ENCODE measurements around the gene MYO1G.

Gene MYO1G

DNA sequence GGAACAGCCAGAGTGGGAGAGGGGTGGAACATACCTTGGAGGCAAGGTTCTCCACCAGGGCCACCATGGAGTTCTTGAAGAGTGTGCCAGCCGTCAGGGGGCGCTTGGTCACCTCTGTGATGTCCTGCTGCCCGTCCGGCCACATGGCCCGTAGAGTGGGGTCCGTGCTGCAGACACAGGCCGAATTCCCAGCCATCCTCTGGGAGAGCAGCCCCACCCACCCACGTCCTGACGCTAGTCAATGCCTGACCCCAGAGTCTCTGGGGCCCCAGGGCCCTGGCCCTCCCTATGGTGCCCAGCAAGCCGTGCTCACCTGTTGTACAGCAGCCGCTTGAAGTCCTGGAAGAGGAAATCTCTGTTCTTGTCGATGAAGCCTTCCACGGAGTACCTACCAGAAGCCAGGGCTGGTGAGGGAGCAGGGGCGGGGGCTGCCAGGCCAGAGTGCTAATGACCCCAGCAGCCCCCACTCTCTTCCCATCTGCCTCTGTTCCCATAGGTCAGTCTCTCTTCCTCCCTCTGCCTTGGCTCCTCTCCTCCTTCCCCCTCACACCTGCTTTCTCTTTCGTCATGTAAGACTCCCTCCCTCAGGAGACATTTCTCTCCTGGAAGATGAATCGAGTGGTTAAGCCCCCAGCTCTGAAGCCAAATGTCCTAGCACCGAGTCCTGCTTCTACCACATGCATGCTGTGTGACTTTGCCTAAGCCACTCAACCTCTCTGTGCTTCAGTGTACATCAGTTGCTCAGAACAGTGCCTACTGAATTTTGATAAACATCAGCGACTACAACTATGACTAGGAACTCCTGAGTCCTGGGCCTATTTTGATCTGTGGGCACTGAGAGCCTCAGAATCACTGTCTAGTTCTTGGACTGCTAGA lies 11.0 kb downstream of the MYO1G start:
- in situ Hi-C loops (cut with MboI; ENCODE audit: low sequenced_read_pairs), result no loop called here

DNA sequence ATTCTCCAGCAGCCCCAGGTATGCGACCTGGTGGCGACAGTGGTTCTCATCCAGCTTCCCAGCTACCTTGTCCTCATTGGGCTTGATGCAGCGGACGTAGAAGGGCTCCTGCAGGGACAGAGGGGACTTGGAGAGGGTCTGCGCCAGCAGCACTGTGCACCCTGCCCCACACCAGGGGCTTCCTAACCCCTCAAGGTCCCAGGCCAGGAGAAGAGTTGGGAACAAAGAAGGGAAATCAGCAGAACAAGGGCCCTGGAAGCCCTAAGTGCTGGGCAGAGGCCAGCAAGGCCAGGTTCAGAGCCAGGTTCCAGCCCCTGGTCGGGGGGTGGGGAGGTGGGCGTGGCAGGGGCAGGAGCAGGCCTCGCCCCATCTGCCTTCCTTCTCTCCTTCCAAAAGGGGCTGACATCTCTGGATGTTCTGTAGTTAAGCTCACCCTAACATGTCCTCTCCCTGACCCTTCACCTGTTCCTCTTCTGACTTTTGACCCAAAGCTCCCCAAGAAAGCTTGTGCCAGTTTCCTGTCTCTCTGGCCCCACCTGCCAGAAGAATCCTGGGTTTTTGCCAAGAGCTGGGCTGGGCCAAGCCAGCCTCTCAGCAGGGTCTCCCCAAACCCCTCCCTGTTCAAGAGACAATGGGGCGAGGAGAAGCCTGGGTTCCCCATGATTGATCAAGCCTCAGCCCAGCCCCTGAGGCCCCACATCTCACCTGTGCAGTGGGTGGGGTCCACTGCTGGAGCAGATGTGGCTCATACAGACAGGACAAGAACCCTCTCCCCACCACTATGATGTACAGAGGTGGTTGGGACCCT lies 11.9 kb downstream of the MYO1G start:
- in situ Hi-C loops (cut with MboI; ENCODE audit: low sequenced_read_pairs), result no loop called here

DNA sequence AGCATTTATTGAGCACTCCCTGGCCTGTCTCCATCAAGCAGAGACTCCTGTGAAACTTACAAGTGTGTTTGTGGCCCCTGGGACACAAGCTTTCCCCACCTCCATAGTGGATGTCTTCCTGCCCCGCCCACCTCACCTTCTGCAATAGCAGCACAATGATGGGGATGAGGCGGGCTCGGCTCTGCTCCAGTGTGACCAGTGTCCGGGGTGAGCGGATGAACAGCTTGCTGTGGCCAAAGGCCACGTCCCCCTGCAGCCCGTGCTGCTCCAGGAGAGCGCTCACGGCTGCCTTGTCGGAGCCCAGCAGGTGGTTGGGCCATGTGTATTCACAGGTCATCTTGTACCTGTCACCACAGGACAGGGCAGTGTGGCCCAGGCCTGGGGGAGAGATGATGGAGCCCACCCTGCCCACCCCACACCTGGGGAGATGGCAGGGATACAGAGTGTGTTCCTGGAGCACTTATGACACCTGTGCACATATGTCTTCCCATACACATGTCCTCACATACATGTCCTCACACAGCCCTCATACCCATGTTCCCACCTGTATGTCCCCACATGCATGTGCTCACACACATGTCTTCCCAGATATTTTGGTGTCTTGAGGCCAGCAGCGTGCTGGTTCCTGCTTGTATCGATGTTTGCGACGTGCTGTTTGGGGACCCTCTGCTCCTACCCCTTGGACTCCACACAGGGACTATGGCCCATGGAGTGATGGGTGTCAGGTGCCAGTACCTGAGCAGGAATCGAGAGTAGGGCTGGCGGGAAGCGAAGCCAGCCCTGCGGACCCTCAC lies 12.7 kb downstream of the MYO1G start:
- in situ Hi-C loops (cut with MboI; ENCODE audit: low sequenced_read_pairs), result no loop called here

DNA sequence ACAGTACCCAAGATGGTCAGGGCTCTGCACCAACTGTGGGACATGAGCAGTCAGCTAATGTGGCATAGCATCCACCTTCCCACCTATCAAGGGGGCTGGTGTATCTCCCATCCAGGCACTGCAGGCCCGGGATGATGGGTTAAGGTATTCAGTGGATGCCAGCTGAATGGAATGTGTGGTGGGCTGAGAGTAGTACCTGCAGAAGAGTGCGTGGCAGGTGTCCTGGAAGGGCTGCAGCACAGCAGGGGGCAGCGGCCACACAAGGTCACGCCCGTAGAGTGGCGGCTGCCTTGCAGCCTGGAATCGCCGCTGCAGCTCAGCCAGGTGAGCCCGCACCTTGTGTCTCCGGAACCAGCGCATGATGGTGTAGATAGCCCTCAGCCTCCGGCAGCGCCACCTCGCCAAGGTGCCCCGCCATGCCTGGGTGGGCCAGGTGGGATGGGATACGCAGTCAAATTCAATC lies 13.3 kb downstream of the MYO1G start:
- in situ Hi-C loops (cut with MboI; ENCODE audit: low sequenced_read_pairs), result no loop called here

DNA sequence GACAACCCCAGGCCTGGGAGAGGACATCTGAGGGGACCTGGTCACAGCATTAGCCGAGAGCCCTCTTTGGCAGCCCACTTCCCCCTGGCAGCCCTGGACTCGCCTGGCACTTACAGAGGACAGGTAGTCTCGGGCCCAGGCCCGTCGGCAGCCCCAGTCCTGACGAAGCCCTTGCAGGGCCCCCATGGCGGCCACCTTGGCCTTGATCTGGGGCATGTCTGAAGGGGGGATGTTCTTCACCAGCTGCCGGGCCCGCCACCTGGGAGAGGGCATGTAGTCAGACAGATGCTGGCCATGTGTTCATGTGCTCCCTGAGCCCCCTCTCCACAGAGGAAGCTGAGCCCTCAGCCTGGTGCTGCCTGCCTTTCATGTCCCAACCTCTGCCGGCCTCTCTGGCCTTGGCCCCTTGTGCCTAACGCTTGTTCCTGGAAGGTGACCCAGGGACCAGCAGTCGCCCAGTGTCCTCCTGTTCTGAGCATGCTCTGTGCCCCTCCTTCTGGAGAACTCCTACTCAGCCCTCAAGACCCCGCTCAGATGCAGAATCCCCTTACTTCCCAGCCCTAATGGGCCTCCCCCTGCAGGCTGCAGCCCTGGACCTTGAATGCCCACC lies 13.9 kb downstream of the MYO1G start:
- in situ Hi-C loops (cut with MboI; ENCODE audit: low sequenced_read_pairs), result no loop called here

DNA sequence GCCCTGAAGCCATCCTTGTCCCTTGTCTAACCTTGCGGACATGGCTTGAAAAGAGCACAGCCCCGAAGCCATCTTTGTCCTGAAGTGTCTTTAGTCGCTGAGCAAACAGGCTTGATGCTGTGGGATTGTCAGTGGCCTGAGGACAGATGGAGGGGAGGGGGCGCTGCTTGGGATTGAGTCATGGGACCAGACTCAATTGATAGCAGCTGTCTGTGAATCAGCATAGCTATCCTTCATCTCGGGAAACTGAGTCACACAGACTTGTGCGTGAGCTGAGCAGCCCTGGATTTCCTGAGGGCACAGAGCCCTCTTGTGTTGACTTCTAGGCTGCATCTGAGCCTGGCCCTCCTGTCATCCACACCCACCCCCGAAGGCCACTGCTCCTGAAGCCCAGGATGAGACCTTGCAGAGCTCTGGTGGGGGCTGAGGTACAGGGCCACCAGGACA lies 14.4 kb downstream of the MYO1G start:
- in situ Hi-C loops (cut with MboI; ENCODE audit: low sequenced_read_pairs), result no loop called here

DNA sequence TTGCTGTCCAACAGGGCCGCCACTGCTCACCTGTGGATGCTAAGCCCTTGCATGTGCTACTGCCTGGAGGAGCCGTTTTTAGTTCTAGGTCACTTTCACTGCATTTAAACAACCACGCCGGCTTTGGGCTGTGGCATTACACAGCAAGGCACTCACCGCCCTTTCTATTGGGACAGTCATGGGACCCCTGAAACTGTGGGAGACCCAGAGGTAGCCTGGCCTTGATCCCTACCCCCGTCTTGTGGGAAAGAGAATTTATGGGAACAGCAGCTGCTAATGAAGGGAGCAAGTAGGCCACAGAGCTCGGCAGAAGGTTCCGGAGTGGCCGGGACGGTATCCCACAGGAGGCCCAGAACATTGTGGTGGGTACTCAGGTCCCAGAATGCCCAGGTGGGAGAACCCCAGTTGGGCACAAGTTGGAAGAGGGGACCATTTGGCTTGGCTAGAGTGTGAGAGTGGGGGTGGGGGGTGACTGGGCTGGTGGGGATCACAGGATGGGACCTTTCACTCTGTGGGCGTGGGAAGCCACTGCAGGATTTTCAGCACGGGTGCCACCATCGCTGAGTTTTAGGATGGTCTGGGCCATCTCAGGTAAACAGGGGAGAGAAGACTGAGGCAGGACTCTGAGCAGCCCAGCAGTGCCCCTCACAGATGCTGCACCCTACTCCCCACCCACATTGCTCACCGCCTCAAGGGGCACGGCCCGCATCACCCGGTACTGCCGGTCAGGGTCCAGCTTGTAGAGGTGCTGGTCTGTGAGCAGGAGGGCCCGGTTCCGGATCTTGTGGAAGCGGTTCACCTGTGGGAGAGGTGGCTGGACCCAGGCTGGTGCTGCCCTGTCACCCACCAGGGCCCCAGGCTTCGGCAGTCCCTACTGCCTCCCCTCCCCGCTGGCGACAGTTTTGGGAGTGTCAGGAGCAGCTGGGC lies 15.2 kb downstream of the MYO1G start:
- in situ Hi-C loops (cut with MboI; ENCODE audit: low sequenced_read_pairs), result no loop called here

DNA sequence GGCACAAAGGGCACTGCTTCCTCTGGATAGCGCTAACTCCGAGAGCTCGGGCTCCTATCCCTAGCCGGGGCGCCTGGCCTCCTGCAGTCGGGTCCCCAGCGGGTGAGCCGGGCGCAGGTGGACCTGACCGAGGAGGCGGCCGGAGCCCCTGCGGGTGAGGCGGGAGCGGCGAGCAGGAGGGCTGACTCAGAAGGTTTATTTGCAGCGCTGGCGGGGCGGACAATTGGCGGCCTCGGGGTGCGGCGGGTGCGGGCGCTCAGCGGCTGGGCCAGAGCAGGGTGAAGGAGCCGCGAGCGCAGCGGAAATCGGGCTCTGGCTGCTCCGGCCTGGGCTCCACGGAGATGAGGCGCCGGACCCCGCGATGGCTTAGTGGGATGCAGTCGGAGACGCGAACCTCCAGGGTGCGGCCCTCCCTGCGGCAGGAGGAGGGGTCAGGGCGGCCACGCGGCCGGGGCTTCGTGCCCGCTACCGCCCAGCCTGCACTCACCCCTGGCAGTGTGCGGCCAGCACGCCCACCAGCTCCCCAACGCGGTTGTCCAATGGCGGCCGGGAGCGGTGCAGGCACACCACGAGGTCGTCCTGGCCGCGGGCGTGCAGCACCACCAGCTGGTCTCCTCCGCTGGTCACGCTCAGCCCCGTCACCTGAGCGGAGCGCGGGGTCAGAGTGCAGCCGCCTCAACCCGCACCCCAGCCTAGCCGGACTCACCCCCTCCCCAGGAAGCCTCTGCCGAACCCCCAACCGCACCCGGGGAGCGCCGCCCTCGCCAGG lies 16.1 kb downstream of the MYO1G start:
- in situ Hi-C loops (cut with MboI; ENCODE audit: low sequenced_read_pairs), result no loop called here

DNA sequence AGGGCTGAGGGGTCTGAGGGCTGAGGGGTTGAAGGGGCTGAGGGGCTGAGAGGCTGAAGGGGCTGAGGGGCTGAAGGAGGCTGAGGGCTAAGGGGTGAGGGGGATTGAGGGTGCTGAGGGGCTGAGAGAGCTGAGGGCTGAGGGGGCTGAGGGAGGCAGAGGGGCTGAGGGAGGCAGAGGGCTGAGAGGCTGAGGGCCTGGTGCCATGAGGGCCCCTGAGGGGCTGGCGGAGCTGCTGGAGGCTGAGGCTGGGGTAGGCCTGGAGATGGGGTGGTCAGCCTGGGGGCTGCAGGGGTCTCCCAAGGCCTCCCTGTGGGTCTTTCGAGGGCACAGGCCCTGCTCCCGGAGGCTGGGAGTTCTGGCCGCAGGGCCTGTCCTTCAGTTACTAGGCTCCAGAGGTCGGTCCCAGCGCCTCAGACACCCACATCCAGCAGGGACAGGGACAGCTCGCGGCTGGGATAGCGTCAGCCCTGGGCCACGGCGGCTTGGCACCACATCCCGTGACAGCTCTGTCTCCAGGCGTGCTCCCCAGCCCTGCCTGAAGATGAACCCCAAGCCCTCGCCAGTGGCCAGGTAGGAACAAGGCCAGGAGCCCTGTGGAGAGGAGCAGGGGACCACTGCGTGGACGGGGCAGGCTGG lies 16.9 kb downstream of the MYO1G start:
- in situ Hi-C loops (cut with MboI; ENCODE audit: low sequenced_read_pairs), result no loop called here

DNA sequence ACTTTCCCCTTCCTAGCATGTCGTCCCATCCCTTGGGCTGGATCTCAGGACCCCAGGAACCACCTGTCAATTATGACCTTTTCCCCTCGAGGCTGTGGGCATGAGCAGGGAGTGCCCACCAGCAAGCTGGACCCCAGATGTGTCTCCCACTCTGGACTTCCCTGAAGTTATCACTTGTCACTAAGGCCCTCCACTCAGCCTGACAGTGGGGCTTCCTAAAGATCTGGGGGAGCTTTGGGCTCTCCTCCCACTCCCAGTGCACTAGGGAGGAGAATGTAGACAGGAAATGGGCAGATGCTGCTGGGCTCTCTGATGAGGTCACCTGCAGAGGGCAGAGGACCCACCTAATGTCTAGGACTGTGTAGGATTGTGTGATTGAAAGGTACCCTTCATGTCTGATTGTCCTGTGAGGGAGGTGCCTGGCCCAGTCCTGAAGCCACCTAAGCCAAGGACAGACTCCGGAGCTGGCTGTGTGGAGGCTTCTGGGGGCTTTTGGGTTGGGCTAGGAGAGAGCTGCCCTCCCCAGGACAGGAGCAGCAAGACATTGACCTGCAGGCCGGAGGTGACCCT lies 18.7 kb downstream of the MYO1G start:
- in situ Hi-C loops (cut with MboI; ENCODE audit: low sequenced_read_pairs), result no loop called here

DNA sequence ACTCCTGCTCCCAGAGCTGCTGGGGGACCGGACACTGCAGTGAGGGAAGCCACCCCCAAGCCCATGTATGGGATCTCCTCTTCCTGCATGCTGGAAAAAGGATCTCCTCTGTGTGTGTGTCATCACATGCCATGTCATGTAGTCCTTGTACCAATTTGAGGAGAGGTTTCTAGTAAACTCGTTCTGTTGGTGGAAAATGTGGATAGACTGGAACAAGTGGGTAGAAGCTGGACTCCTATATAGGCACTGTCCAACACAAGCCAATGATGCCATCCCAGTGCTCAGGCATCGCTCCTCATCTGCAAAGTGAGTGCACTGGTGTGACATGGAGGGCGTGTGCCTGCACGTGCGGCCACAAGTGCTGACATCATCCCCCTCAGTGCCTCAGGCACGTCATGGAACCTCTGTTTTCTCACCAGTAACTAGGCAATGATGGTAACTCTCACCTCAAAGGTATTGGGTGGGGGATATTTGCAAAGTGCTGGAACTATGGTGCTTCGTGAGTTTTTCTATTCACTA lies 19.3 kb downstream of the MYO1G start:
- in situ Hi-C loops (cut with MboI; ENCODE audit: low sequenced_read_pairs), result no loop called here

DNA sequence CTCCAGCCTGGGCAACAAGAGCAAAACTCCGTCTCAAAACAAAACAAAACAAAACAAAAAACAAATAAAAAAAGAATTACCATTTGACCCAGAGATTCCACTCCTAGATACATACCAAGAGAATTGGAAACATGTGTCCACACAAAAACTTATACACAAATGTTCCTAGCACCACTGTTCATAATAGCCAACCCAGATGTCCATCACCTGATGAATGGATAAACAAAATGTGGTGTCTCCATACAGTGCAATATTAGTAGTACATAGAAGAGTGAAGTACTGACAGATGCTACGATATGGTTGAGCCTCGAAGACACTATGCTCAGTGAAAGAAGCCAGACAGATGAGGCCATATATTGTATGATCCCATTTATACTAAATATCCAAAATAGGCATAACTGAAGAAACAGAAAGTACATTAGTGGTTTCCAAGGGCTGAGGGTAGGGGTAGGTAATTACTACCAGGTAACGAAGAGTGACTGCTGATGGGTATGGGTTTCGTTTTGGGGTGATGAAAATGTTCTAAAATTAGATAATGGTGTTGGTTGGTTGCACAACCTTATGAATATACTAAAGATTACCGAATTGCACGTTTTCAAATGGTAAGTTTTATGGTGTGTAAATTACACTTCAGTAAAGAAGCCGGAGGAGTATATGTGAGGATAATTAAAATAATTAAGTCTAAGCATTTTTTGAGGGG lies 20.0 kb downstream of the MYO1G start:
- in situ Hi-C loops (cut with MboI; ENCODE audit: low sequenced_read_pairs), result no loop called here

DNA sequence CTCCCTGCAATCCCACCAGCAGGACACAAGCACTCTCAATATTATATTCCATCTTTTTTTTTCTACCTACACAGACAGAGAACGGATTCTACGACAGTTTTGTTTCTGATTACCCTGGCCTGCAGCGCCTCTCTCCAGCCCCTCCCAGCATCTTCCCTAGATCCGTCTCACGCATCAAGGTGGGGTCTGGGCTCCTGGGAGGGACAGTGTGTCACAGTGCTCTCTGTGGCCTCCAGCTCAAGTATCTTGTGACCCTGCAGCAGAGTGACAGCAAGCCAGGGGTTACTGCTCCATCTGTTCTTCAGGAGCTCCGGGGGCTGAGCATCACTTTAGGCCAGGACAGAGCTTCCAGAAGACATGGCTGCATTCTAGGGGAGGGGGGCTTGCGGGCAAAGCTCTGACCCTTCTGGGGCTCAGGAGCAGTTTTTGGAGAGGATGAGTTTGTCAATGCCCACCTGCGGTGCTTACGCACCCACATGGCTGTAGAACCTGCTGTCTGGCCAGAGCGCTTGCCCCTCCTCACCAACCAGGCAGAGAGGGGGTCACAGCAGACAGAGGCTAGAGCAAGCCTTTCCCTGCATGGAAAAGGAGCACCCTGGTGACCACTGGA lies 22.6 kb downstream of the MYO1G start:
- in situ Hi-C loops (cut with MboI; ENCODE audit: low sequenced_read_pairs), result no loop called here

DNA sequence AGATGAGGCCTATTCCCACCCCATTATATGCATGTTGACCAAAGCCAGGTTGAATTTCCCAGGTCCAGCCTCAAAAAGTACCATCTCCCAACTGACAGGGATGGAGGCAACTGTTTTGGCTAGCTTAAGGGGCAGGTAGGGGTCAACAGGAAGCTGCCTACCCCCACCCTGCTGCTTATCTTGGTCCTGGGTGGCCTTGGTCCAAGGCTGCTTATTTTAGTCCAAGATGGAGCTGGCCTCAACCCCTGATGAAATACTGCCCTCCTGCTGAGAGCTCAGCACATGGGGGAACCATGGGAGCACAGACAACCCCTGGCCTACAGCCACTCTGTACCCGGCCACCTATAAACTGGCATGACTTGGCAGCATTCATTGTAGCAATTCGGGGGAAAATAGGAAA lies 23.1 kb downstream of the MYO1G start:
- in situ Hi-C loops (cut with MboI; ENCODE audit: low sequenced_read_pairs), result no loop called here

DNA sequence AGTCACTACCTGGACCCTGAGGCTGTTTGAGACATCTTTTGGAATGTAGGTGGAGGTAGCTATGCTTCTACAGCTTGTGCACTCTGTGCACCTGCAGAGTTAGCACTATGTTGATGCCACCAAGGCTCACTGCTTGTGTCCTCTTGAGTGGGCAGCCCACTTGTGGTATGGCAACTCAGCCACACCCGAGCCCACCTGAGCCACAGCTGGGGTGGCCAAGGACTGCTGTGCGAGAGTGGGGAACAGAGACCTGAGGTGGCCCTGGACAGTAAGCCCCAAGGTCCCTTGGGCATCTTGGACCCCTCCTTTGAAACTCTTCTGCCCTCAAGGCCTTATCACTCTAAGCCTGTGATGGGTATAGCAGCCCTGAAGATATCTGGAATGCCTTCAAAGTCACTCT lies 25.7 kb downstream of the MYO1G start:
- in situ Hi-C loops (cut with MboI; ENCODE audit: low sequenced_read_pairs), result no loop called here

DNA sequence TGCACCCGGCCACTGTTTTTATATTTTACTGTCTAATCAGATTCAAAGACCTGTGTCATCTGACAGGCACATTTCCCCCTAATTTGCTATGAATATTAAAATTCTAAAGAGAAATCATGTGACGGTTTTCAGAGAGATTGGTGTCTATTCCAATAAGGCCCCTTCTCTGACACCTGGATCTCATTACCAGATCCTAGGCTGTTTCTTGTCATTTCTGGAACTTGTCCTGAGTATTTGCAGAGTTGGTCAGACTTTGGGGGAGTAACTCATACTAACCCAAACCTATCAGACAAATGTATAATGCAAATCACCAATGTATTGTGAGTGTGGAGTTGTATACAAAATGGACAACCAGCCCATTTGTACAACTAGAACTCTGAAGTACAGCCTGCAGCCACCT lies 29.5 kb downstream of the MYO1G start:
- in situ Hi-C loops (cut with MboI; ENCODE audit: low sequenced_read_pairs), result no loop called here

DNA sequence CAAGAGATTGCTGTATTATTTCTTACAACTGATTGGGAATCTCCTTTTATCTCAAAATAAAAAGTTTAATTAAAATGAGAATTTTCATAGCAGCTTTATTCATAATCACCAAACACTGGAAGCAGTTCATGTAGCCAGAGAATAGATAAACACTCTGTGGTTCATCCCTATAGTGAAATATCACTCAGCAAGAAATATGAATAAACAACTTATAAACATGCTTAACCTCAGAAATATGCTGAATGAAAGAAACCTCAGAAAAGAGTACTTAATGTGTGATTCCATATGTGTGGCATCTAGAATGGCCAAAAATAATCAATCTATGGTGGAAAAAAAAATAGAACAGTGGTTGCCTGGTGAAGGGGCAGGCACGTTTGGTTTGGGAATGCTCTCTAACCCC lies 33.3 kb downstream of the MYO1G start:
- in situ Hi-C loops (cut with MboI; ENCODE audit: low sequenced_read_pairs), result no loop called here
